DMS114 treated with DMSO at 0.1 percent for 48 hours (cell line): Measurements from ENCODE around the gene UBE2A.
A peak's percentile ranks its signal among the peaks of the same experiment; 100 is the strongest.

Experiments
- DNase-seq: peaks from one replicate; lab custom pipeline; 2025; ENCODE audit not compliant: unreplicated experiment; lab: John Stamatoyannopoulos, UW

Gene UBE2A

DNA sequence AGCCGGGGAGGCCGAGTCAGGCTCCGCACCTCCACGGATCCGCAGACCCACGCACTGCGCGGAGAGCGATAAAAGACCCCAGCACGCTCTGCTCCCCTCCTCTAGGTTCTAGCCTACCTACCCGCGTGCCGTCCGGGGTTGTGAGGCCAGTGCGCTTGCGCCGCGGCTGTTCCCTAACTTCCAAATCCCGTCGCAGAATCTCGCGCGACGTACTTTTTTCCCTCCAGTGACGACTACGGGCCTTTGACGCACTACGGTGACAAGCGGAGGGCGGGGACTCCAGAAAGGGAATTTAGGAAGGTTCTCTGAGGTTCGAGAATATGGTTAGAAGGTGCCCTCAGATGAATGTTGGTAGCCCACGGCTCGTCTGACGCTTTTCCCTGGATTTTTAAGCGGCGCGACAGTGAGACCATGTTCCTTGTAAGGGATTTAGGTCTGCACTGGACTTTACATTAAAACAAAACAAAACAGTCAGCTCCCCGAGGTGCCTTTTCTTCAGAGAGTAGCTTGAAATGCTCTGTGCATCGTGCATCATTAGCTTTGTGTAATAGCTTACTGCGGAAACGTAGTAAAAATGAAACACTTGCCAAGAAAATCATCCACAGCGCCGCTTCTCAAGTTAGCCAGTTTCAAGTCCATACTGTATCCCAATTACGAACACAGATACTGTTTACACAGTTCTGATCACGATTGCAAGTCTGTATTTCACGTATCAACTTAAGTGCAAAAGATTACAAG, 32.1 kb downstream of the UBE2A start, which contains the start of gene NKRF:
Gene NKRF (minus strand): TSS at position 145 of the 738 bp plus-strand sequence.
- DNase-seq = peak; percentile 74

DNA sequence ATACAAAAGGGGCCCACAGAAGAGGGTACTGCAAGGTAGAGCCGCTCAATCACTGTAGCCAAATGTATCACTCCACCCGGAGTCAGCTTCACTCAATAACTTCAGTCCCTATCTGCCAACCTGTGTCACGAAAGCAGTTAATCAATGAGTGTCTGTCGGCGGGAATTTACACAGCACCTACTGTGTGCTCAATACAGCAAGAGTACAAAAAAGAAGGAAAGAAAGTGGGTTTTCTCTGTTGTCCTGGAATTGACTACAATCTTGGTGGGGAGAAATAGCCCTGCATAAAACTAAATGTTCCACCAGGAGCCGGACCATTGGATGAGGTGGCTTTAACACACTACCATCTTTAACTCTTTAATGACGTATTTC, 32.6 kb downstream of the UBE2A start:
- no peak for DNase-seq

DNA sequence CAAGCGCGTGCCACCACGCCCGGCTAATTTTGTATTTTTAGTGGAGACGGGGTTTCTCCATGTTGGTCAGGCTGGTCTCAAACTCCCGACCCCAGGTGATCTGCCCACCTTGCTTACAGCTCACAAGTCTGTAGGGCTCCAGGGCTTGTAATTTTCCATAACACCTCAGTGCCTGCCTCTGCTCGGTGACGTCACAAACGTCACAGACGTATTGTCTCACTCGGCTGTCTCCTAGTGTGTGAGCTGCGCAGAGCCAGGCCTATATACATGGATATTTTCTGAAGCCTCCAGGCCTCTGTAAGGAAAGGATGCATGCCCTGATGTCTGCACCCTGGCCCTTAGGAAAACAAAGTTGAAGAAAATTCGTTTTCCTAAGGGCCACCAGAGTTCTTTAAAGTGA, 40.4 kb downstream of the UBE2A start:
- no peak for DNase-seq

DNA sequence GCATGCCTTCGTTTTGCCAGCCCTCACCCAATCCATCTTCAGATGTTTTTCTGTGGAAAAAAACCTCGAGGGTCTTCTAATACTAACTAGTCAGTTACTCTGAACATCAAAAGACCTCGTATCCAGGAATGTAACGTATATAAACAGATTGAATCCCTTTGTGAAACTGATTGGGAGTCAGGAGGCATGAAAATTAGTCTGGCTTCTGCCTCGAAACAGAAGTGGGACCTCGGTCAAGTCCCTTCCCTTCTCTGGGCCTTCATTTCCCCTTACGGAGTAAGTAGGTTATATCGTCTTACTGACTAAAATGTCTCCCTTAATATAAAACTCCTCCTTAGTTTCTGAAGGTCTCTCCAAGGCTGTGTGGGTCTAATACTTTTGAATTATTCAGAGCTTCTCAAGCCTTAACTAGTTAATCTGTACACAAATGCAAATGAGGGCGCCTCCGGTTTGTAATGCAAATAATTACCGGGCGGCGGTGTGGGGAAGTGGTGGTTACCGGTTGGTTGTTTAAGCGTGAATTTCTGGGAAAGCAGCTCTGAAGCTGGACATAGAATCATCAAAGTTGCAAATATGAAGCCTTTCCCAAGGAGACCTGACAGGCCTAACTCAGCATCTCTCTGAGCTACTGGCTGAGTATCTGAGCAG, 43.3 kb downstream of the UBE2A start:
- no peak for DNase-seq

DNA sequence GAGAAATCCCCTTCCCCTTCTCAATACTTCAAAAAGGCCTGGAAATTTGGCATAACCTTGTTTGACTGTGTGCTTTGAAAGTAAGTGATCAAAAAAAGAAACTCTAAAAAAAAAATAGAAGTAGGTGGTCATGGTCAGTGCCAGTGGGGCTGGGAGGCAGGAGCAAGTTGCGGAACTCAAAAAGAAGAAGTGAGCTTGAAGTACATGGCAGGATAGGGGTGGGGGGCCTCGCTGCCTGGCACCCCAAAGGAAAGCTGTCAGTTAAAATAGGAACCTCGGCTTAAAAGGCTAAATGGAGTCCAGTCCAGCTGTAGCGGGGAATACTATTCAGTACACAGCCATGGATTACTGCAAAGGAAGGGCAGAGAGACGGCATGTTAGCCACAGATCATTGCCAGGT, 44.1 kb downstream of the UBE2A start:
- no peak for DNase-seq

DNA sequence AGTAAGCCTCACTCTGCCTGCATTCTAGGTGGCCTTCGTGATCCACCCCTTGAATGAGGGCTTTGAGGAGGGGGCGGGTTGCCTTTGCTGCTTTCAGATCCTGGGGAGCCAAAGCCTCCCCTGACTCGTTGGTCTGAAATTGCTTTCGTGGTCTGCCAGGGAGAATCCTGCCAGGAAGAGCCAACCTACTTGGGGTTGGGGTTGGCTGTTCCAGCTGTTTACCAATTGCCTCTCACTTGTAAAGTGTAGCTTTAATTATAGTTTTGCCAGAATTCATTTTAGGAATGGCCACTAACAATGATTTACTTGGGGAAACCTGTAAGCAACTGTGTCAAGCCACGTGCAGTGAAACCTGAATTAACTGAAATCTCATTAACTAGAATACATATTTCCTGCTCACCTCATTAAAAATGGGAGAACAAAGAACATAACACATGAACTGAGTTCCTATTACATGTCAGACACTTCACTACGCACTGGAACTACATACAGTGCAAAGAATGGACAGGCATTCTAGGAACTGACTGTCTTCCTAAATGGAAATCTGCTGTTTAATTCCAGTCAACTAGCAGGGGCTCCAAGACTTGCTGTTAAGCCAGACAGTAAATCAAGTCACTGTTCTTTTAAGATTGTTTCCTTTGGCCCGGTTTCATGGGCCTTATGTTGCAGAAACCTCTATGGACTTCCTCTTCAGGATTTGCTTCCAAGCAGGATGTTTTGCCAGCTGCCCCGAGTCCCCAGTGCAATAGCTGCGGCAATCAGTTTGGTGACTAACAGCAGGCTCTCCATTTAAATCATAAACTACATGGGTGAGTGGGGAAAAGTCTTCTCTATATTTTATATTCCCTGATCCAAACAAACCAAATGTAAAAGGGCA, 48.2 kb downstream of the UBE2A start:
- DNase-seq = no peak

DNA sequence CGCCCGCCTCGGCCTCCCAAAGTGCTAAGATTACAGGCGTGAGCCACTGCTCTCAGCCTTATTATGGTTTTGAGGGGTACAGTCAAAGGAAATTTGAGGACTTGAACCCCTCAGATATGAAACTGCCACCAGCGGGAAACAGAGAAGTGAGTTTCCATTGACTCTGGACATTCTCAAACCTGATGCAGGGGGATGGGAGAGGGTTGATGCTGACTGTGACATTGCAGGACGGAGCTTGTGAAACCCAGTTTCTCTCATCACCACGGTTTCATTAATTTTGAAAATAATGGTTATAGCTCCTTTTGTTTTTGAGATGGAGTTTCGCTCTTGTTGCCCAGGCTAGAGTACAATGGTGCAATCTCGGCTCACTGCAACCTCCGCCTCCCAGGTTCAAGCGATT, 50.1 kb downstream of the UBE2A start:
- DNase-seq = no peak

DNA sequence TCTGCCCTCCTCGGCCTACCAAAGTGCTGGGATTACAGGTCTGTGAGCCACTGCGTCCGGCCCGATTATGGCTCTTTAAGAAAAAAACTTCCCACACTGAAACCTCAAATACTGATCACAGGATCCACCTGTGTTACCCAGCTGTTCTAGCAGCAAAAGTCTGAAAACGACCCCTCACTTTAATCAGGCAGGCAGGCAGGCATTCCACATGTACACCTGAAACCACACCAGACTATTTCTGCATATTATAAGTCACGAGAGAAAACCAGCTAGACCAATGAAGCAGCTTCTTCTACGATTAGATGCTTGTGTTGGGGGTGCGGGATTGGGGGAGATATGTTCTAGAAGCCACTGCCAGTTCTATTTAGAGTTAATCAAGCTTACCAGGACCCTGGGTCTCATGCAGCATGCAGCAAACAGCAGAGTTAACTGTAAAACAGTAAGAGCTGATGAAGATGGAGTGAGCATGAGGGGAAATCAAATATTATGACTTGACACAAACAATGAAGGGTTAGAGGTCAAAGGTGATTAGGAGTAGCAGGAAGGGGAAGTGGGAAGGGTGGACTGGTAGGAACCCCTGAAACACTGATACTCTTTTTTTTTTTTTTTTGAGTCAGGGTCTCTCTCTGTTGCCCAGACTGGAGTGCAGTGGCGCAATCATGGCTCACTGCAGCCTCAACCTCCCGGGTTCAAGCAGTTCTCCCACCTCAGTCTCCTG, 50.7 kb downstream of the UBE2A start:
- no peak for DNase-seq

DNA sequence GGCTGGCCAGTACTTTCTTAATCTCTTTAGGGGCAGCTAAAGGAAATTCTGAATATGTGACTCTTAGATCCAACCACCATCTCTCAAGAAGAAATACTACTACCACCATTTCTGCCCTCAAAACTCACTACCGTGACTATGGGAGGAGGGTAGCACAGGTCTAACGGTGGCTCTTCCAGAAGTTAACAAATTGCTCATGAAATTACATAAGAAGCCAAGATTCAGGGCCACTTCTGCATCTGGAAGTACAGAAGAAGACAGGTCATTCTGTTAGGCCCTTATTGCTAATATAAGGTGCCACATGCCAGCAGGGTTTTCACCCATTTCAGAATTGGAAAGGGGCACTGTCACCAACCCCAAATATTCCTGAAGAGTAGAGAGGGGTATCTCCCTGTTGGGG, 51.5 kb downstream of the UBE2A start:
- DNase-seq = no peak
